NB4 (cell line): ENCODE results near the gene VCPKMT.

Experiments used
- POLR2A ChIP-seq: IDR thresholded peaks from 2 replicates; pipeline ENCODE4 v1.6.1; 2011; ENCODE audit warnings: mild to moderate bottlenecking; ENCODE audit not compliant: insufficient read length; ENCODE audit errors: extremely low read depth
- TF ChIP-seq, protein P1 (sequence below): IDR thresholded peaks from one replicate; pipeline ENCODE4 v1.5.1; 2012; ENCODE audit warnings: low read depth, low read length

DNA sequence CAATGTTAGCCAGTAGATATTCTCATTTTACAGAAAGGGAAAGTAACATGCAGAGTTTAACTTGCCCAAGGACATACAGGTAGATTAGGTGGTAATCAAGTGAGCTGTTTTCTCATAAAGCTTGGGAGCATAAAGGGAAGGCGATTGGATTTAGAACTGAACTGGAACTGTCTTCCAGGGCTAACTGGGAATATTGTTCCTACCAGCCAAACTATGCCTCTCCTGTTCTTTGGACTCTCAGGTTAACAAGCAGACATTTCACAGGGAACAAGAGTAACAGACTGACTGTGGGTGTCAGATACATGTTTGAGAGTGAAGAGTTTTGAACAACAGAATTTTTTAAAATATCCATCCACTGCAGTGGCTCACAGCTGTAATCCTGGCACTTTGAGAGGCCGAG, 15.6 kb downstream of the VCPKMT start:
- no peak for TF ChIP-seq POLR2A
- TF ChIP-seq, protein P1, sequence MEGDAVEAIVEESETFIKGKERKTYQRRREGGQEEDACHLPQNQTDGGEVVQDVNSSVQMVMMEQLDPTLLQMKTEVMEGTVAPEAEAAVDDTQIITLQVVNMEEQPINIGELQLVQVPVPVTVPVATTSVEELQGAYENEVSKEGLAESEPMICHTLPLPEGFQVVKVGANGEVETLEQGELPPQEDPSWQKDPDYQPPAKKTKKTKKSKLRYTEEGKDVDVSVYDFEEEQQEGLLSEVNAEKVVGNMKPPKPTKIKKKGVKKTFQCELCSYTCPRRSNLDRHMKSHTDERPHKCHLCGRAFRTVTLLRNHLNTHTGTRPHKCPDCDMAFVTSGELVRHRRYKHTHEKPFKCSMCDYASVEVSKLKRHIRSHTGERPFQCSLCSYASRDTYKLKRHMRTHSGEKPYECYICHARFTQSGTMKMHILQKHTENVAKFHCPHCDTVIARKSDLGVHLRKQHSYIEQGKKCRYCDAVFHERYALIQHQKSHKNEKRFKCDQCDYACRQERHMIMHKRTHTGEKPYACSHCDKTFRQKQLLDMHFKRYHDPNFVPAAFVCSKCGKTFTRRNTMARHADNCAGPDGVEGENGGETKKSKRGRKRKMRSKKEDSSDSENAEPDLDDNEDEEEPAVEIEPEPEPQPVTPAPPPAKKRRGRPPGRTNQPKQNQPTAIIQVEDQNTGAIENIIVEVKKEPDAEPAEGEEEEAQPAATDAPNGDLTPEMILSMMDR, result no peak
